ENCODE measurements around the gene TMEM200B. TPM values are rescaled to one million over a fixed set of nuclear protein-coding genes. Genes with fewer than 3 reads are reported as not detected.
A peak's percentile ranks its signal among the peaks of the same experiment; 100 is the strongest.

TMEM200B gene
- total and polyA plus RNA-seq, 11 donors: 0.83 to 3.5 (median 1.5) TPM

DNA sequence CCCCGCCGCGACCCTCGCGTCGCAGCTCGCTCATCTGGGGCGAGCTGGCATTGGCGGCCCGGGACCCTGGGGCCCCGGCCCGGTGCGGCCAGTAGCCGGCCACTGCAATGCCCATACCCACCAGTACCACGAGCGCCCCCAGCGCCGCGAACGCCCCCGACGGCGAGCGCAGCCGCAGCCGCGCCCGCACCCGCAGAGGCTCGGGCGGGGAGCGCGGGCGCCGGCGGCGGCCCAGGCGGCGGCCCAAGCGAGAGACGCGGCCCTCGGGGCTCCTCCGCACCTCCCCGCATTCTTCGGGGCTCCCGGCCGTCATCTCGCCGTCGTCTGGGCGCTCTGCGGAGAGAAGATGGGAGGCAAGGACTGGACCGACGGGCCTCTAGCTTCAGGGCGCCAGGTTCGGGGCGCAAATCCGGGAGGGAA, 2.2 kb downstream of the TMEM200B start:
- DNase-seq (no peak), ATAC-seq (no peak)
- Histone ChIP-seq H3K4me1 (peaks cover 0 to 40% (median 18%) of the 10 kb centered on the region in 12 donors), H3K27me3 (peaks cover 0 to 53% (median 18%) of the 10 kb centered on the region in 9 donors), H3K36me3 (peaks cover 0 to 21% (median 3%) of the 10 kb centered on the region in 9 donors), H3K27ac (peak overlapping the region in 10 of 12 donors; percentile 63 to 99 (median 94)), H3K9me3 (no peaks in the 10 kb centered on the region), H3K4me3 (peak overlapping the region; percentile 56 to 90 (median 77))
- 4 to 15% (median 9%) methylated on average over 9 to 59 of the region's 59 CpGs for WGBS, 4 donors
- intact Hi-C loops (cut with DNase I): loop anchor here in 6 of 10 donors (5.0 to 10.0 kb wide), 6 partner anchors 53 to 347 kb away; partner anchors contain the start of gene SRSF4 (in 2 of the 6)
- no peak for TF ChIP-seq POLR2A (IDR thresholded peaks at IDR 0.05)
- TF ChIP-seq, protein P1, sequence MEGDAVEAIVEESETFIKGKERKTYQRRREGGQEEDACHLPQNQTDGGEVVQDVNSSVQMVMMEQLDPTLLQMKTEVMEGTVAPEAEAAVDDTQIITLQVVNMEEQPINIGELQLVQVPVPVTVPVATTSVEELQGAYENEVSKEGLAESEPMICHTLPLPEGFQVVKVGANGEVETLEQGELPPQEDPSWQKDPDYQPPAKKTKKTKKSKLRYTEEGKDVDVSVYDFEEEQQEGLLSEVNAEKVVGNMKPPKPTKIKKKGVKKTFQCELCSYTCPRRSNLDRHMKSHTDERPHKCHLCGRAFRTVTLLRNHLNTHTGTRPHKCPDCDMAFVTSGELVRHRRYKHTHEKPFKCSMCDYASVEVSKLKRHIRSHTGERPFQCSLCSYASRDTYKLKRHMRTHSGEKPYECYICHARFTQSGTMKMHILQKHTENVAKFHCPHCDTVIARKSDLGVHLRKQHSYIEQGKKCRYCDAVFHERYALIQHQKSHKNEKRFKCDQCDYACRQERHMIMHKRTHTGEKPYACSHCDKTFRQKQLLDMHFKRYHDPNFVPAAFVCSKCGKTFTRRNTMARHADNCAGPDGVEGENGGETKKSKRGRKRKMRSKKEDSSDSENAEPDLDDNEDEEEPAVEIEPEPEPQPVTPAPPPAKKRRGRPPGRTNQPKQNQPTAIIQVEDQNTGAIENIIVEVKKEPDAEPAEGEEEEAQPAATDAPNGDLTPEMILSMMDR (IDR thresholded peaks at IDR 0.05): peak in 2 of 12 donors; percentile 2 to 4

DNA sequence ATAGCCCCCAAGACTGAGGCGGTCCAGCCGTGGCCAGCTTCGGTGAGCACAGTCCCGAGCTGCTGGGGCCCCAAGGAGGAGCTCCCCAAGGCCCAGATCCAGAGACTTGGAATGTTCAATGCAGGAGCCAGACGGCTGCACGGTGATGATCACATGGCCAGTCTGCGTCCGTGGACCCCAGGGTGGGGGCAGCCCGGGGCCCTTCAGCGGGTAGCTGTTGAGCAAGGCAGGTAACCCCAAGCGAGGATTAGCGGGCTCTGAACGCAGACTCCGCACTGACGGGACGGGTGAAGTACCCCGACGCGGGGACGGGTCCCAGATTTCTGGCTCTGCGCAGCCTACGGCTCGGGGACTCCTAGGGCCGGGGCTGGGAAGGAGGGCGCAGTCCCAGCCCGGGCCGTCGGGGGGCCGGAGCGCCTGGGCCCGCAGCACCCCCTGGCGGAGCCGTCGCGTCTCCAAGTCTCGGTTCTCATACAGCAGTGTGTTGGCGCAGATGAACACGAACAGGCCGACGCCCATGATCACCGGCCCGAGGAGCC, 2.7 kb downstream of the TMEM200B start:
- ATAC-seq (no peak), DNase-seq (peak in 3 of 5 donors; percentile 19 to 38 (median 28))
- Histone ChIP-seq H3K4me1 (peaks cover 0 to 40% (median 18%) of the 10 kb centered on the region in 12 donors), H3K27me3 (peaks cover 0 to 49% (median 18%) of the 10 kb centered on the region in 9 donors), H3K9me3 (no peaks in the 10 kb centered on the region), H3K4me3 (peak overlapping the region in 7 of 12 donors; percentile 56 to 90 (median 72)), H3K36me3 (peaks cover 0 to 25% (median 6%) of the 10 kb centered on the region in 9 donors), H3K27ac (peak overlapping the region in 2 of 12 donors; percentile 98 to 99)
- 36 to 66% (median 47%) methylated on average over 23 to 42 of the region's 42 CpGs for WGBS, 4 donors
- TF ChIP-seq POLR2A (IDR thresholded peaks at IDR 0.05): no peak
- TF ChIP-seq, protein P1 (IDR thresholded peaks at IDR 0.05): peak in 11 of 12 donors; percentile 12 to 56 (median 39)
- intact Hi-C loops (cut with DNase I): loop anchor here in 6 of 10 donors (5.0 to 10.0 kb wide), 6 partner anchors 54 to 346 kb away; partner anchors contain the start of gene SRSF4 (in 2 of the 6)

DNA sequence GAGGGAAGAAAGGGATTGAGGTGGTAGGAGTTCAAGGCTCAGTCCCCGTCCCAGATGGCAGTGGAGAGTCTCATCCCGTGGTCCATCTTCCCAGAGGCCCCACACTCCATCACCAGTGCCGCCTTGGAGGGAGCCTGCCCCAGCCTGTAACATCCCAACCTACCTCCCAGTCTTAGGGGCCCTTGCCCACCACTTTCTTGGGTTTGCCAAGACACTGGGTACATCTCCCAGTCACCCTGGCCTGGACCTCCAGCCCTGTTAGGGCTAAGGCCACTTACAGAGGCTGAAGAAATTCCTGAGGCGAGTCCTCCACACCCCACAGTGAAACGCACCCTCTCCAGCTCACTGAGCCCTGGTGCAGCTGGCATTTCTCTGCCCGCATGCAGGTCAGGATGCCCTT, 3.3 kb downstream of the TMEM200B start:
- no peaks in the 10 kb centered on the region for H3K9me3 ChIP-seq
- peaks cover 0 to 40% (median 17%) of the 10 kb centered on the region in 12 donors for H3K4me1 ChIP-seq
- WGBS, 4 donors: 92 to 97% (median 95%) methylated on average over 3 to 6 of the region's 6 CpGs
- intact Hi-C loops (cut with DNase I): loop anchor here in 6 of 10 donors (5.0 to 10.0 kb wide), 6 partner anchors 54 to 346 kb away; partner anchors contain the start of gene SRSF4 (in 2 of the 6)
- H3K36me3 ChIP-seq: peaks cover 0 to 30% (median 9%) of the 10 kb centered on the region in 9 donors
- peak overlapping the region in 1 of 12 donors; percentile 99 for H3K27ac ChIP-seq
- no peak overlapping the region for H3K4me3 ChIP-seq
- ATAC-seq (no peak), DNase-seq (no peak)
- no peak for TF ChIP-seq POLR2A (IDR thresholded peaks at IDR 0.05)
- TF ChIP-seq, protein P1 (IDR thresholded peaks at IDR 0.05): no peak
- peaks cover 0 to 45% (median 18%) of the 10 kb centered on the region in 9 donors for H3K27me3 ChIP-seq

Data from heart left ventricle (tissue), 16 donors.